Activated T-helper 9 cell treated with anti-CD3 and anti-CD28 coated beads, Interleukin-2, amount 50 U/mL, for 16 hours (primary cell): ENCODE results near the gene ZNF135.

ENCODE experiments used
- DNase-seq: peaks from one replicate; pipeline ENCODE4 v3.0.0-alpha.2; 2020; ENCODE audit warnings: low read depth

The ZNF135 gene

GRCh38 chr19:58059003-58059670, at the start of gene ZNF135:
Gene ZNF135, plus strand, starts transcription at chr19:58059282. Its CDS starts 721 bp downstream, at chr19:58060003.
- no peak for DNase-seq

GRCh38 chr19:58009301-58009665, 49.8 kb upstream of the ZNF135 start:
- no peak for DNase-seq

GRCh38 chr19:58009666-58010301, 49.3 kb upstream of the ZNF135 start:
- DNase-seq, result peak; percentile 18

- no peak for DNase-seq
Measured at GRCh38 chr19:58010507-58010906, 48.6 kb upstream of the ZNF135 start.

- DNase-seq, result no peak
Measured at GRCh38 chr19:58014141-58014540, 44.9 kb upstream of the ZNF135 start.

GRCh38 chr19:58020129-58020528, 39.0 kb upstream of the ZNF135 start:
- DNase-seq, result no peak

- DNase-seq, result no peak
Measured at GRCh38 chr19:58021541-58022282, 37.4 kb upstream of the ZNF135 start.

GRCh38 chr19:58022283-58022660, 36.8 kb upstream of the ZNF135 start:
- DNase-seq, result no peak

- DNase-seq, result no peak
Measured at GRCh38 chr19:58024661-58025060, 34.4 kb upstream of the ZNF135 start.

GRCh38 chr19:58033741-58034476, 25.2 kb upstream of the ZNF135 start, which contains the start of gene ZSCAN1:
Gene ZSCAN1, plus strand, starts transcription at chr19:58034025. Its CDS starts 3,812 bp downstream, at chr19:58037837.
- DNase-seq, result no peak

GRCh38 chr19:58034477-58034793, 24.6 kb upstream of the ZNF135 start:
- DNase-seq, result no peak

GRCh38 chr19:58035863-58036262, 23.2 kb upstream of the ZNF135 start:
- DNase-seq, result no peak

GRCh38 chr19:58037927-58038687, 21.0 kb upstream of the ZNF135 start:
- no peak for DNase-seq

- no peak for DNase-seq
Measured at GRCh38 chr19:58038688-58039204, 20.3 kb upstream of the ZNF135 start.

- no peak for DNase-seq
Measured at GRCh38 chr19:58040751-58041525, 18.1 kb upstream of the ZNF135 start.

GRCh38 chr19:58042495-58043340, 16.4 kb upstream of the ZNF135 start:
- DNase-seq, result no peak

GRCh38 chr19:58044391-58044790, 14.7 kb upstream of the ZNF135 start:
- no peak for DNase-seq

GRCh38 chr19:58044886-58045285, 14.2 kb upstream of the ZNF135 start:
- no peak for DNase-seq

GRCh38 chr19:58045411-58046050, 13.6 kb upstream of the ZNF135 start:
- no peak for DNase-seq
